H1 (cell line): ENCODE data around the gene RTN4RL1.

Experiments used
- CHD2 ChIP-seq: IDR thresholded peaks from 2 replicates; pipeline ENCODE4 v1.6.1; 2012; ENCODE audit warnings: low read length, improper control_type of control experiment
- EGR1 ChIP-seq: IDR thresholded peaks from 2 replicates; pipeline ENCODE4 v1.6.1; 2011; ENCODE audit warnings: low read depth, low read length, borderline replicate concordance
- EP300 ChIP-seq, 2 experiments: IDR thresholded peaks; 1 replicate in 1 of 2; 2 replicates in 1 of 2; pipeline ENCODE4 v1.6.1; 2011 to 2012; ENCODE audit warnings: low read depth in 2 of 2, low read length in 2 of 2, mild to moderate bottlenecking in 2 of 2, borderline replicate concordance in 1 of 2, inconsistent platforms in 1 of 2, moderate library complexity in 1 of 2
- EZH2 ChIP-seq: fragments of 200-600 bp; sonication (generic); IDR thresholded peaks from 2 replicates; pipeline ENCODE4 v1.7.1; 2012; ENCODE audit warnings: low read depth, mild to moderate bottlenecking, moderate library complexity, low read length, inconsistent platforms; ENCODE audit not compliant: severe bottlenecking
- JUN ChIP-seq: IDR thresholded peaks from 2 replicates; pipeline ENCODE4 v1.6.1; 2011; ENCODE audit warnings: low read depth, mild to moderate bottlenecking, improper control_type of control experiment, low read length
- KDM5A ChIP-seq: fragments of 200-600 bp; IDR thresholded peaks from 2 replicates; pipeline ENCODE4 v1.7.1; 2012; ENCODE audit warnings: mild to moderate bottlenecking, low read length, inconsistent platforms, mixed read lengths
- NRF1 ChIP-seq: IDR thresholded peaks from 2 replicates; pipeline ENCODE4 v1.6.1; 2011; ENCODE audit warnings: mild to moderate bottlenecking, low read depth, low read length, improper control_type of control experiment
- RFX5 ChIP-seq: IDR thresholded peaks from 2 replicates; pipeline ENCODE4 v1.6.1; 2011; ENCODE audit warnings: low read depth, low read length, improper control_type of control experiment, borderline replicate concordance
- SP1 ChIP-seq: IDR thresholded peaks from 2 replicates; pipeline ENCODE4 v1.6.1; 2011; ENCODE audit warnings: low read depth, low read length
- TF ChIP-seq, protein P1 (sequence below), 3 experiments: IDR thresholded peaks; 1 replicate in 2 of 3; 2 replicates in 1 of 3; pipeline versions ENCODE4 v1.5.1 to v1.6.1; 2011; ENCODE audit warnings: low read length in 3 of 3, mild to moderate bottlenecking in 3 of 3, inconsistent platforms in 2 of 3, low read depth in 1 of 3, moderate library complexity in 1 of 3; ENCODE audit not compliant: insufficient read depth in 1 of 3; ENCODE audit errors: control extremely low read depth in 1 of 3

DNA sequence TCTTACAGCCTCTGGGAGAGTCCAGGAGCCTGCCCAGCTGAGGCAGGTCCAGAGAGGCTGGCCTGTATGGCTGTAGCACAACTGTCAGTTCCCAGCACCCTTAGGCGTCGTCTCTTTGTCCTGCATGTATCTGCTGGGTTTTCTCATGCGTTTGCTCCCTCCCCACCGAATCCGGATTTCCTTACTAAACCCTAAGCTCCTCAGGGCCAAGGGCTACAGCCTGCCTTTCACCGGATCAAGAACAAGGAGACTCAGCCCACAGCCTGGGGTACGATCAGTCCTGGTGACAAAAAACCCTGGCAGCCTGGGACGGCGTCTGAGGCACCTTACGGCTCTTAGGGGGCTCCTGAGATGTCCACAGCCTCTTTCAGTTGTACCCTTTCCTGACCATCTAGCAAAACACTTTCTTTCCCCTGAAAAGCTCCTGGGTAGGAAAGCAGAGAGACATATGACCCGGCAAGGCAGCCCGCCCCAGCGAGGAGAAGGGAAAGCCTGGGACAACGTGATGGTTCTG, 42.0 kb upstream of the RTN4RL1 start:
- no peak for TF ChIP-seq EZH2
- TF ChIP-seq, protein P1, sequence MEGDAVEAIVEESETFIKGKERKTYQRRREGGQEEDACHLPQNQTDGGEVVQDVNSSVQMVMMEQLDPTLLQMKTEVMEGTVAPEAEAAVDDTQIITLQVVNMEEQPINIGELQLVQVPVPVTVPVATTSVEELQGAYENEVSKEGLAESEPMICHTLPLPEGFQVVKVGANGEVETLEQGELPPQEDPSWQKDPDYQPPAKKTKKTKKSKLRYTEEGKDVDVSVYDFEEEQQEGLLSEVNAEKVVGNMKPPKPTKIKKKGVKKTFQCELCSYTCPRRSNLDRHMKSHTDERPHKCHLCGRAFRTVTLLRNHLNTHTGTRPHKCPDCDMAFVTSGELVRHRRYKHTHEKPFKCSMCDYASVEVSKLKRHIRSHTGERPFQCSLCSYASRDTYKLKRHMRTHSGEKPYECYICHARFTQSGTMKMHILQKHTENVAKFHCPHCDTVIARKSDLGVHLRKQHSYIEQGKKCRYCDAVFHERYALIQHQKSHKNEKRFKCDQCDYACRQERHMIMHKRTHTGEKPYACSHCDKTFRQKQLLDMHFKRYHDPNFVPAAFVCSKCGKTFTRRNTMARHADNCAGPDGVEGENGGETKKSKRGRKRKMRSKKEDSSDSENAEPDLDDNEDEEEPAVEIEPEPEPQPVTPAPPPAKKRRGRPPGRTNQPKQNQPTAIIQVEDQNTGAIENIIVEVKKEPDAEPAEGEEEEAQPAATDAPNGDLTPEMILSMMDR (IDR thresholded peaks at IDR 0.05; ENCODE audit: control extremely low read depth in 1 of 3, insufficient read depth in 1 of 3, low read depth in 1 of 3, low read length in 3 of 3), result no peak
- TF ChIP-seq EP300 (IDR thresholded peaks at IDR 0.05; ENCODE audit: borderline replicate concordance in 1 of 2, low read depth in 2 of 2, low read length in 2 of 2), result no peak
- no peak for TF ChIP-seq EGR1
- TF ChIP-seq CHD2, result no peak
- TF ChIP-seq SP1, result no peak
- no peak for TF ChIP-seq JUN
- no peak for TF ChIP-seq NRF1
- TF ChIP-seq RFX5, result no peak
- TF ChIP-seq KDM5A, result no peak
